GM21529 (cell line): ENCODE measurements around the gene FGF3.
"Not testable (repeated sequence)": the region's sequence is repeated elsewhere in the genome, so short reads cannot be mapped to it uniquely, and the experiment has no call there.

ENCODE experiments used
- ATAC-seq: cut with Tn5 transposase; IDR thresholded peaks from one replicate; pipeline ENCODE4 v1.9.1; 2021; ENCODE audit not compliant: unreplicated experiment

Gene FGF3

GRCh38 chr11:69773626-69774353 is 45.4 kb downstream of the FGF3 start:
- no peak for ATAC-seq

GRCh38 chr11:69771466-69771865 is 47.8 kb downstream of the FGF3 start:
- ATAC-seq = no peak

- ATAC-seq = no peak
These were observed 48.7 kb downstream of the FGF3 start for GRCh38 chr11:69770540-69770939.

- no peak for ATAC-seq
These were observed 53.7 kb downstream of the FGF3 start for GRCh38 chr11:69765498-69765995.

- ATAC-seq = not testable (repeated sequence)
These were observed 54.3 kb downstream of the FGF3 start for GRCh38 chr11:69764918-69765317.

- ATAC-seq = no peak
These were observed 58.9 kb downstream of the FGF3 start for GRCh38 chr11:69760319-69760718.
